GM18498 (cell line): Measurements from ENCODE around the gene VPS33A.
A peak's percentile ranks its signal among the peaks of the same experiment; 100 is the strongest.
"Not testable (repeated sequence)": the region's sequence is repeated elsewhere in the genome, so short reads cannot be mapped to it uniquely, and the experiment has no call there.

Experiments used
- ATAC-seq: cut with Tn5 transposase; IDR thresholded peaks from one replicate; pipeline ENCODE4 v1.9.1; 2021; ENCODE audit warnings: mild to moderate bottlenecking, moderate library complexity; ENCODE audit not compliant: unreplicated experiment

VPS33A gene

DNA sequence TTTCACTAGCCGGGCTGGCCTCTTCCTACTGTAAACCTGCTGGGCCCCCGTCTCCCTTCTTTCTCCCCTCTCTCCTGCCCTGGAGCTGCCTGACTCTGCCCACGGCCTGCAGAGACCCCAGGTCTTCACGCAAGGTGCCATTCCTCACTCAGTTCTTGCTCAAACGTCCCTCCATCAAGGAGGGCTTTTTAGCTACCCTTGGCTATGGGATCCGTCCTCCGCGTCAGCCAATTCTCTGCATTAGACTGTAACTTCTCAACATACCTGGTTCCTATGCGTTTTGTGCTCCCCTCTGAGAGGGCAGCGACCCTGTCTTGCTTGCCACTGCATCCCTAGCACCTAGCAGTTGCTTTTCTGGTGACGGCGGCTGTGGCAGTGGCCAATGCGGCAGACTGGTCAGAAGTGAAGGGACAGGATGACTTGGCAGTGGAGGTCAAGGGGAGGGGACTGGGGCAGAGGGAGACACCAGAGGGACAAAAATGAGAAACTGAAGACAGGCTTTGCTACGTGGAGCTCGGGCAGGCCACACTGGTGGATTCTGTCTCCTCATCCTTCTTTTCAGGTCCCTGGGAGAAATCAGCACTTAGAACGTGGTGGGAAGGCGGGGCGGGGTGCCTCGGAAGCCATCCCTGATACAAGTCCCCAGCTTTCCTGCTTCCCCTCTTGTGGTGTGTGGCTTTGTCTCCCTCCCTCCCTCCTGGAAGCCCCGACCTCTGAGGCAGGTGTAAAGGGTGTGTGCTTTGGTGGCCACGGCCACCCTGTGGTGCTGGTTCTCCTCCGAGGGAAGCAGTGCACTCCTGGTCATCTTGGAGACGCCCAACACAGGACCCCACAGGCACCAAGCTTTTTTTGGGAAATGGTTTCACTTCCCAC, 61.0 kb downstream of the VPS33A start:
- no peak for ATAC-seq

DNA sequence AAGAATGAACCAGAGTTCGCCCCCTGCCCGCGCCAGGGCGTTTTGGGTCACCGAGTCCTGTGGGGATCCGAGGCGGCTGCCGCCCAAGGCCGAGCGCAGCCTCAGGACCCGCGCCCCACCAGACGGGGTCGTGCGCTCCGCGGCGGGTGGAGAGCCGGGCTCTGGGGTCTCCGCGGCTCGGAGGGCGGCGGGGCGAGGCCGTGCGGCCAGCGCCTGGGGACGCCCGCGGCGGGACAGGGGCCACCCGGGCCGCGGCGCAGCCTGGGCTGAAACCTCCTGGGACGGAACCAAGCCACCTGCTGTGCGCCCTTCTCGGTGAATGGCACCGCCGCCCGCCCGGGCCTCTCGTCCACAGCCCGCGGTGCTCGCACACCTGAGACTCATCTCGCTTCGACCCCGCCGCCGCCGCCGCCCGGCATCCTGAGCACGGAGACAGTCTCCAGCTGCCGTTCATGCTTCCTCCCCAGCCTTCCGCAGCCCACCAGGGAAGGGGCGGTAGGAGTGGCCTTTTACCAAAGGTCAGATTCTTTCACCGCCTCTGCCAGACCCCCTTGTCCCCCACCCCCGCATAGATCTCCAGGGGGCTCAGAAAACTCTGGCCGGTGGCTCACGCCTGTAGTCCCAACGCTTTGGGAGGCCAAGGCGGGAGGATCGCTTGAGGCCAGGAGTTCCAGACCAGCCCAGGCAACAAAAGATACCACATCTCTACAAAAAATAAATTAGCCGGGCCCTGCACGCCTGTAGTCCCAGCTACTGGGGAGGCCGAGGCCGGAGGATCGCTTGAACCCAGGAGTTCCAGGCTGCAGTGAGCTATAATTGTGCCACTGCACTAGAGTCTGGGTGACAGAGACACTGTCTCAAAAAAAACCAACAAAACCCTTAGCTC, 61.9 kb downstream of the VPS33A start:
- no peak for ATAC-seq

DNA sequence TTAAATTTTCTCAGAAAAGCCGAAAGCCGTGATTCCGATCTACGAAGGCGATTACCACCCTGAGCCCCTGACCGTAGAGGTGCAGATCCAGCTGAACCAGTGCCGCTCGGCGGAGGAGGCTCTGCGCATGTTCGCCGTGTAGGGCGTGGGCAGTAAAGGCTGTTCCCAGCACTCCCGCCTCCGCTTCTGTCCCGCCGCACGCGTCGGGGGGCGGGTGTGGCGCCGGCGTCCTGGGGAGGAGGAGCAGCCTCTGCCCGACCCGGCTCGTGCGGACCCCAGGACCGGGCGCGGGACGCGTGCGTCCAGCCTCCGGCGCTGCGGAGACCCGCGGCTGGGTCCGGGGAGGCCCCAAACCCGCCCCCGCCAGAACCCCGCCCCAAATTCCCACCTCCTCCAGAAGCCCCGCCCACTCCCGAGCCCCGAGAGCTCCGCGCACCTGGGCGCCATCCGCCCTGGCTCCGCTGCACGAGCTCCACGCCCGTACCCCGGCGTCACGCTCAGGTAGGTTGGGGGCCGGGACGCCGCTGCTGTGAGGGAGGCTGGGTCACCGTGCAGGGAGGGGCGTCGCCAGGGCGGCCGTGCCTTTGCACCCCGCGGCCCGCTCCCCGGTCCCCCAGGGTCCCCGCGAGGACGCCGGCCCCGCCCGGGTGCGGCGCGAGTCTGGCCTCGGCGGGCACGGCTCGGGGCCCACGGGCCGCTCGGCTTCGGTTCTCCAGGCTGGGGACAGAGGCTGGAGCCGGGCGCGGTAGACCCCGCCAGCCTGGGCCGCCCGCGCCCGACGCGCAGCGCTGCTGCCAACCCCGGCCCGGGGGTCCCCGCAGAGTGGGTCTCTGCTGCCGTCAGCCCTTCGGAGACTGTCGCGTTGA, 62.8 kb downstream of the VPS33A start, which contains the start of gene B3GNT4:
Gene B3GNT4, plus strand, starts transcription at position 409 of the 866 bp plus-strand sequence. CDS start 910 bp downstream, outside the sequence.
- no peak for ATAC-seq

GRCh38 chr12:122202811-122203210, 63.5 kb downstream of the VPS33A start:
- not testable (repeated sequence) for ATAC-seq

DNA sequence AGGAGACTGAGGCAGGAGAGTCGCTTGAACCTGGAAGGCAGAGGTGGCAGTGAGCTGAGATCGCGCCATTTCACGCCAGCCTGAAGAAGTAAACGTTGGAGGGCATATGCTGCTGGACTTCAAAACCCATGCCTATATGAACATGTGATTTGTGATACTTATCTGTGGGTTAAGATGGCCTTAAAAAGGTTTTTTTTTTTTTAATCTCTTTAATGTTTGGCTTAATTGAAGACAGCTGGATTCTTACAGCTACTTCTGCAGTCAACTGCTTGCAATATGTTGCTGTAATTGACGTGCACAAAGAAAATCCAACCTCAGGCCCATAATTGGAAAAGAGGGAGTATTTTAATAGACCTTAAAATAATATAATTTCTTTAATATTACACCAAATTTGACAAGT, 64.3 kb downstream of the VPS33A start:
- no peak for ATAC-seq

DNA sequence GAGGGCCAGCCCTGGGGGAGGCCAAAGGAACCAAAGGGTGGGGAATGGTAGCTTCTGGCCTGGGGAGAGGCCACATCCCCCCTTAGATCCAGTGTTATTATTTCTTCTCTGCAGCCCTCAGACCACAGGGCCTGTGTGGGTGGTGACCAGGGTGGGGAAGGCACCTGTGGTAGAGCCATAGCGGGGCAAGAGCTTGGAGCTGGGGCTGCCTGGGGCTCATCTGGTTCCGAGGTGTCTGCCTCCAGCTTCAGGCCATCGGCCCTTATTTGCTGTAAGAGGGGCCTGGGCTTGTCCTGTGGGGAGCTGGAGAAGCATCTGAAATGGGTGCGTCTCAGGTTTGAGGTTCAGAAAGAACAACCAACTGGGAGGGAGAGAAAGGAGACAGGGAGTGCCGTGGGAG, 64.9 kb downstream of the VPS33A start:
- ATAC-seq, result no peak

DNA sequence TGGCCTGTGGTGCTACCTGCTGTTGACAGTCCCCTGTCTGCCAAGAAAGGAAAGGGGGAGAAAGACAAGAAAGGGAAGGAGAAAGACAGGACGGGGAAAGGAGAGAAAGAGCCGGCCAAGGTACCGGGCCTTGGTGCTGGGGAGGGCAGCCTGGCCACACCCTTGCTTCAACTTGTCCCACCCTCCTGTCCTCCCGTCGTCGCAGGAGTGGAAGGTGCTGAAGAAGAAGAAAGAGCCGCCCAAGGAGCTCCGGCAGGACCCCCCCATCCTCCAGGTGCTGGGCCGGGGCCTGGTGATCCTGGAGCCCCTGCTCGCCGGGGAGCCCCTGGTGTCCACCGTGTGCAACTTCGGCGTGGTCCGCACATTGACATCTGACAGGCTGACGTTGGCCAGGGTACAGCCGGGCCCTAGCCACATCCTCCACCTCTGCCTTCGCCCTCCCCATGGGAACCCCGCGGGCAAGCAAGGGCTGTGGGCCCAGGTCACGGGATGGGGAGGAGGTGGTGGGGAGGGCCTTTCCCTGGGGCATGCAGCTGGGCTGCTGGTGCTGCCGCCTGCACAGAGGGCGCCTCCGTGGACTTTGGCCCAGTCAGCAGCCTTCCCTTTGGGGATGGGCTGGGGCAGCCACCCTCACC, 65.6 kb downstream of the VPS33A start:
- no peak for ATAC-seq

DNA sequence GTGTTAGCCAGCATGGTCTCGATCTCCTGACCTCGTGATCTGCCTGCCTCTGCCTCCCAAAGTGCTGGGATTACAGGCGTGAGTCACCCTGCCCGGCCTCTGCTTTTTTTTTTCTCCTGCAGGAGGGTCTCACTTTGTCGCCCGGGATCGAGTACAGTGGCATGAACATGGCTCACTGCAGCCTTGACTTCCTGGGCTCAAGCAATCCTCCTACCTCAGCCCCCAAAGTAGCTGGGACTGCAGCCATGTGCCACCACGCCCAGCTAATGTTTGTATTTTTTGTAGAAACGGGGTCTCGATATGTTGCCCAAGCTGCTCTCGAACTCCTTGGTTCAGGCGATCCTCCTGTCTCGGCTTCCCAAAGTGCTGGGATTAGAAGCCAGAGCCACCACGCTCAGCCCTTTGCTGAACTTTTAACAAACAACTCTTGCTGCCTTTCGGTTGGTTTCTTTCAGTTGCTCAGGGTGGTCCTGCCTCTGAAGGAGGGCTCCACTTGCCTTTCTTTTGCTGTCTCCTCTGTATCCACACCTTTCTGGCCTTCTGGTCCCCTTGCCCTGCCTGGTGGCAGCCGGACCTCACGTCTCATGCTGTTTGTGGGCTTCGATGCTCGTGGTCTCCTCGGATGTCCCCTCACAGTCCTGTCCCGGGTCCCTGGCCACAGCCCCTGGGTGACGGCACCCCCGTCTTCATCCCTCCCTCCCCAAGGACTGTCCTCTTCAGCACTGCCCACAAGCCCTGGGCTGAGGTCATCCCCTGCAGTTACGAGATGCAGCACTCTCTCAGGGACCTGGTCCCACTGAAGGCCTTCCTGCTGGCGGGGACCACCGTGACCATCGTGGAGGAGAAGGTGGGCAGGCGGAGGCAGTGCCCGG, 66.6 kb downstream of the VPS33A start:
- no peak for ATAC-seq

DNA sequence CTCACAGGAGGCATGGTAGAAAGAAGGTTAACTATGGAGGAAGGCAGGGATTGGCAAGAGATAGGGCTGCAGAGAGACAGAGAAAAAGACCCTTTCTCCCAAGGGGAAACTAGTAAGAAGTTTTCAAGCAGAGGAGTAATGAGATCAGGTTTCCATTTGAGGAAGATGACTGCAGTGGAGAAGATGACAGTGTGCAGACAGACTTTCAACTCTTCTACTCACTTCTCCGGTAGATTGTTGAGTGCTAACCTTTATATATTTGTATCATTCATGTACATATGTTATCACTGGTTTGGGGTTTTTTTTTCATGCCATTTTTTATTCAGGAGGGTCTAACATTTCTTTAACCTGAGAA, 68.7 kb downstream of the VPS33A start:
- no peak for ATAC-seq

GRCh38 chr12:122195405-122195804, 70.9 kb downstream of the VPS33A start:
- ATAC-seq, result no peak

- ATAC-seq, result no peak
Observed at GRCh38 chr12:122194804-122195203, 71.5 kb downstream of the VPS33A start.

DNA sequence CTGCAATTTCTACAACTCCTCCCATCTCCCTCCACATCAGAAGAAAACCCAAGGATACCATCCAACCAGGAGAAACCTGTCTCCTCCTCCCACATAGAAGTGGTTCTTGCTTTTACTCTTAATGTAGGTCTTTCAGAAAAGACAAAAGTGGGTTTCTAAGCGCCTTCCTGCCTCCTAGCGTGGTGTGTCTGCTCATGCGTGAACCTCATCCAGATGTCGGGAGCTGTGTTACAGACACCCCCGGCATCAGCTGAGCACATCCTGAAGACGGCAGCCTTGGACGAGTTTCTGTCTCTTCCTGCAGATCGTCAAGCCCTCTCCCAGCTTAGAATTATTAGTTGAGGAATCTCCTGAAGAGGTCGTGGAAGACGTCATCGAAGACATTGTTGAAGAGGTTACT, 73.9 kb downstream of the VPS33A start:
- ATAC-seq, result no peak

DNA sequence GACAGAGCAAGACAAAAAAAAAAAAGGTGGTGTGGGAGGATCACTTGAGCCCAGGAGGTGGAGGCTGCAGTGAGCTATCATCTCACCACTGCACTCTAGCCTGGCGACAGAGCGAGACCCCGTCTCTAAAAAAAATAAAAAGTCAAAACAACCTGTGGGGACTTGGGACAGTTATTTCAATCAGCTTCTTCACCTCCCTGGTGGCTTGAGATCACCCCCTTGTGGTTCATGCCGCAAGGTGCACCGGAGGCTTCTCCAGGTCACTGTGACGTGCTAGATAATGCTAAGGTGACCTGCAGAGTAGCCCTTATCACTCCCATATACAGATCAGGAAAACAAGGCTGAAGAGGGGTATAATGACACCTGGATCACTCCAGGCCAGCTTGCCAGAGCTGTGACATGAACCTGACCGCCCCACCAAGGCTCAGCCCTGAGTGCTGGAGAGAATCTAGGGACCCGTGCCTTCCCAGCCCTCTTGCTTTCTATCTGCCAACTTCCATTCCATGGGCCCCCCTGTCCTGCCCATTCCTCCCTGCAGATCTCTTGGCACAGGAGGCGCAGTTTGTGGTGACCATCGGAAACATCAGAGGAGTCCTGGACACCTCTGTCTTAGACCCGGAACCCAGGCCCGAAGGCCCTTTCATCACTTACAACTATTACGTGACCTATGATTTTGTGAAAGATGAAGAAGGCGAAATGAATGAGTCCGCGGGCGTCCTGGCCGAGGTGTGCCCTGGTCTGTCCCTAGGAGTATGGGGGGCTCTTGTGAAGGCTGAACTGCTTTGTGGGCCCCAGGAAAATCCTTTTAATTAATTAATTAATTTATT, 75.2 kb downstream of the VPS33A start:
- peak; percentile 52 for ATAC-seq

DNA sequence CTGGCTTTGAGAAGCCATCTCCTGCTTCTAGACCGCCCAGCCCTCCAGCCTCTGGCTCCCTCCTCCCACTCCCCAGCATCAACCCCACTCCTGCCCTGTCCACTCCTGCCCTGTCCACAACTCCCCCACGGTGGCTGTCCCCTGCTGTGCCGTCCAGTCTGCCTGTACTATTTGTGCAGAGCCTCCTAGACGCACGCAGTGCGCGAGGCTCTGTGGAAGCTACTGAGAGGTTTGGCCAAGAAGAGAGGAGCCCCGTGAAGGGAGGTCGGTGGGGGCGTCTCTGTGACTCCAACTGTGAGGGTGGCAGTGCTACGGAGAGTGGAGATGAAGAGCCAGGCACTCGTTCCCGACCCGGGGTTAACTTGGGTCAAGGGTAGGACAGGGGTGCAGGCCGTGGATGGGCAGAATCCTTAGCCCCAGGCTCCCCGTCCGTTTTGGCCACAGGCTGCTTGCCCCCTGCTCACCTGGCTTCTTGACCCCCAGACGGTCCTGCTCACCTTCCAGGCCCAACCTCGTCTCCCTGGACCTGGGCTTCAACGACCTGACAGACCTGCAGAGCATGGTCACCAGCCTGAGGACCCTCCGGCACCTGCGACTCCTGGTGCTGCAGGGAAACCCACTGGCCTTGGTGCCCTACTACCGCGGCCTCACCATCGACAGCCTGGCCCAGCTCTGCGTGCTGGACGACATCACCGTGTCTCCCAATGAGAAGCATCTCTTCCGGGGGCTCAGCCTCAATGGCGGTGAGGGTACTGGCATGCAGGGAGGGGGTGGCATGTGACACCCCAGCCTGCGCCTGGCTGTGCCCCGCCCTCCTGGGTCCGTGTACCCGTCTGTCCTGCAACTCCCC, 76.4 kb downstream of the VPS33A start:
- ATAC-seq, result no peak

GRCh38 chr12:122187466-122187865, 78.8 kb downstream of the VPS33A start:
- ATAC-seq, result no peak

DNA sequence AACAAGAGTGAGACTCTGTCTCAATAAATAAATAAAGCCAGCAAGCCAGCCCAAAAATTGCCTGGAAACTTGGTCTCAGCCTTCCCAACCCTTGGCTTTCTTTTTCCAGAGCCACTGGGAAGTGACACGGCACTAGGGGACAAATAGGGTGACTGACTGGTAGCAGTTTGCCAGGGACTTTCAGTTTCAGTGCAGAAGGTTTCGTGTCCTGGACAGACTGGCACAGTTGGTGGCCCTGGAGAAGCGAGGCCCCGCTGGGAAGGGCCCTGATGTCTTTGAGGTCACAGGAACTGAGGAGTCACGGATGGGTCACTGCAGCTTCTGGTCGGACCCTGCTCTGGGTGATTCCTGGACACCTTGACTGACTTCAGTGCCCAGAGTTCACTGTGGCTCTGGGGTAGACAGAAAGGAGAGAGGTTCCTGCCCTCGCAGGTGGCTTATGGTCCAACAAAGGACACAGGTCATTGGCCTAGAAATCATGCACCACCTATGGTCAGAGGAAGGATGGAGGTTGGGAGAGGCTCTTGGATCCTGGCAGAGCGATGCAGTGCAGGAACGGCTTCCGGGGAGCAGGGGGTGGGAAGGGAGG, 80.7 kb downstream of the VPS33A start:
- no peak for ATAC-seq

- ATAC-seq, result no peak
Observed at GRCh38 chr12:122185079-122185478, 81.2 kb downstream of the VPS33A start.
